SHP77 treated with DMSO at 0.1 percent for 48 hours (cell line): ENCODE results near the gene ATAD3C.
"Not testable (repeated sequence)": the region's sequence is repeated elsewhere in the genome, so short reads cannot be mapped to it uniquely, and the experiment has no call there.

Experiments
- DNase-seq: peaks from one replicate; lab custom pipeline; 2025; lab: John Stamatoyannopoulos, UW

The ATAD3C gene

GRCh38 chr1:1418464-1419362 lies 30.8 kb upstream of the ATAD3C start:
- no peak for DNase-seq

GRCh38 chr1:1419363-1419812 lies 30.1 kb upstream of the ATAD3C start:
- DNase-seq: no peak

- no peak for DNase-seq
These were observed 29.5 kb upstream of the ATAD3C start for GRCh38 chr1:1419813-1420653.

- no peak for DNase-seq
These were observed 28.8 kb upstream of the ATAD3C start for GRCh38 chr1:1420654-1421141.

- peak; percentile 71 for DNase-seq
These were observed 28.2 kb upstream of the ATAD3C start, which contains the start of gene ANKRD65 for GRCh38 chr1:1421147-1421906. TSS of gene ANKRD65 (minus strand) at chr1:1421276. CDS start at chr1:1421005, 271 bp downstream.

- DNase-seq: no peak
These were observed 27.5 kb upstream of the ATAD3C start for GRCh38 chr1:1421907-1422464.

GRCh38 chr1:1422465-1423244 lies 26.8 kb upstream of the ATAD3C start:
- DNase-seq: no peak

GRCh38 chr1:1423245-1423597 lies 26.3 kb upstream of the ATAD3C start:
- DNase-seq: no peak

- no peak for DNase-seq
These were observed 24.8 kb upstream of the ATAD3C start for GRCh38 chr1:1424707-1425106.

- no peak for DNase-seq
These were observed 24.1 kb upstream of the ATAD3C start for GRCh38 chr1:1425426-1425752.

GRCh38 chr1:1425753-1426495 lies 23.6 kb upstream of the ATAD3C start:
- no peak for DNase-seq

- DNase-seq: no peak
These were observed 22.9 kb upstream of the ATAD3C start for GRCh38 chr1:1426496-1427105.

- no peak for DNase-seq
These were observed 22.2 kb upstream of the ATAD3C start for GRCh38 chr1:1427106-1427819.

- no peak for DNase-seq
These were observed 21.7 kb upstream of the ATAD3C start for GRCh38 chr1:1427820-1428148.

- DNase-seq: no peak
These were observed 21.3 kb upstream of the ATAD3C start for GRCh38 chr1:1428174-1428573.

GRCh38 chr1:1428967-1429366 lies 20.5 kb upstream of the ATAD3C start:
- not testable (repeated sequence) for DNase-seq

- no peak for DNase-seq
These were observed 19.8 kb upstream of the ATAD3C start for GRCh38 chr1:1429671-1430073.

GRCh38 chr1:1430114-1430982 lies 19.1 kb upstream of the ATAD3C start:
- no peak for DNase-seq
